ENCODE measurements around the gene ARHGAP22. TPM values are rescaled to one million over a fixed set of nuclear protein-coding genes. Genes with fewer than 3 reads are reported as not detected.
A peak's percentile ranks its signal among the peaks of the same experiment; 100 is the strongest.

Gene ARHGAP22
- total RNA-seq, 1 donor from 2014 or later = 3.8 TPM

DNA sequence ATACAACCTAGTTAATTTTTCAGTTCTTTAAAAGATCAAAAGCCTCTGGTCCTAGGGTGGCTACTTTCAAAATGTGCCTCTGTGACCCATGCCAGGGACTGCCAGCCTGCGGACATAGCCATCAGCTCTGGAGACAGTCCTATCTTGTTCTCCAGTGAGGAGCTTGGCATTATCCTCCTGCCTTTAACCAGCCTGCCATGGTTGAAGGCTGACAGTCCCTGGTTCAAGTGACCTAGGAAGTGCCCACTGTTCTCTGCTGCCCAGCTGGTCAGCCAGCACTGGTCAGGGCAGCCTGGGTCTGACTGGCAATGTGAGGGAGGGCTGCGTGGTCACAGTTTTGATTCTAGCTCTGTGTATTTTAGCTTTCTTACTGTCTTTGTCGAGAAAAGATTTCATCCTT is 18.1 kb upstream of the ARHGAP22 start:
- H3K4me3 ChIP-seq = no peak overlapping the region
- H3K9me3 ChIP-seq (replicated peaks) = peaks cover 9% of the 10 kb centered on the region
- H3K4me1 ChIP-seq = peaks cover 7% of the 10 kb centered on the region
- no peak for DNase-seq
- no peaks in the 10 kb centered on the region for H3K27me3 ChIP-seq (ENCODE audit: low read depth)
- no peaks in the 10 kb centered on the region for H3K36me3 ChIP-seq
- TF ChIP-seq, protein P1, sequence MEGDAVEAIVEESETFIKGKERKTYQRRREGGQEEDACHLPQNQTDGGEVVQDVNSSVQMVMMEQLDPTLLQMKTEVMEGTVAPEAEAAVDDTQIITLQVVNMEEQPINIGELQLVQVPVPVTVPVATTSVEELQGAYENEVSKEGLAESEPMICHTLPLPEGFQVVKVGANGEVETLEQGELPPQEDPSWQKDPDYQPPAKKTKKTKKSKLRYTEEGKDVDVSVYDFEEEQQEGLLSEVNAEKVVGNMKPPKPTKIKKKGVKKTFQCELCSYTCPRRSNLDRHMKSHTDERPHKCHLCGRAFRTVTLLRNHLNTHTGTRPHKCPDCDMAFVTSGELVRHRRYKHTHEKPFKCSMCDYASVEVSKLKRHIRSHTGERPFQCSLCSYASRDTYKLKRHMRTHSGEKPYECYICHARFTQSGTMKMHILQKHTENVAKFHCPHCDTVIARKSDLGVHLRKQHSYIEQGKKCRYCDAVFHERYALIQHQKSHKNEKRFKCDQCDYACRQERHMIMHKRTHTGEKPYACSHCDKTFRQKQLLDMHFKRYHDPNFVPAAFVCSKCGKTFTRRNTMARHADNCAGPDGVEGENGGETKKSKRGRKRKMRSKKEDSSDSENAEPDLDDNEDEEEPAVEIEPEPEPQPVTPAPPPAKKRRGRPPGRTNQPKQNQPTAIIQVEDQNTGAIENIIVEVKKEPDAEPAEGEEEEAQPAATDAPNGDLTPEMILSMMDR (IDR thresholded peaks at IDR 0.05; ENCODE audit: borderline replicate concordance) = no peak
- no peak overlapping the region for H3K27ac ChIP-seq (replicated peaks)
- intact Hi-C loops (cut with micrococcal nuclease) = no loop called here

DNA sequence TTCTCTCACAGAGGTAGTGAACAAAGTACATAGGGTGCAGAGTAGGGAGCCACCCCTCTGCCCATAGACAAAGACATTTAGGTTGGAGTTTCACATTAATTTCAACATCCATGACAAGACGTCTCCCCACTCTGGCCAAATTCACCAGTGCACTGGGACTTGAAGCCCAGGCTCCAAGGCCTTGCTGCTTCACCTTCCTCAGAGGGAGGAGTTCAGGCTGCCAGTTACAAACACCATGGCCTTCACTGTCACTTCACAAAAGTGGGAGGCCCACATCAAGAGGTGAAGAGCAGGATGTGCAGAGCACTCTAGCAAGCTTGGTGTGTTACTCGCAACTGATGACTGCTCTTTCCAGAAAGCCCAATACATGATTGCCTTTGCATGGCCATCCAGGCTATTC is 15.8 kb upstream of the ARHGAP22 start:
- intact Hi-C loops (cut with micrococcal nuclease) = no loop called here
- DNase-seq = no peak
- H3K4me1 ChIP-seq = peaks cover 7% of the 10 kb centered on the region
- H3K27me3 ChIP-seq (ENCODE audit: low read depth) = no peaks in the 10 kb centered on the region
- peaks cover 18% of the 10 kb centered on the region for H3K9me3 ChIP-seq (replicated peaks)
- H3K27ac ChIP-seq (replicated peaks) = no peak overlapping the region
- H3K4me3 ChIP-seq = no peak overlapping the region
- TF ChIP-seq, protein P1 (IDR thresholded peaks at IDR 0.05; ENCODE audit: borderline replicate concordance) = no peak
- no peaks in the 10 kb centered on the region for H3K36me3 ChIP-seq

DNA sequence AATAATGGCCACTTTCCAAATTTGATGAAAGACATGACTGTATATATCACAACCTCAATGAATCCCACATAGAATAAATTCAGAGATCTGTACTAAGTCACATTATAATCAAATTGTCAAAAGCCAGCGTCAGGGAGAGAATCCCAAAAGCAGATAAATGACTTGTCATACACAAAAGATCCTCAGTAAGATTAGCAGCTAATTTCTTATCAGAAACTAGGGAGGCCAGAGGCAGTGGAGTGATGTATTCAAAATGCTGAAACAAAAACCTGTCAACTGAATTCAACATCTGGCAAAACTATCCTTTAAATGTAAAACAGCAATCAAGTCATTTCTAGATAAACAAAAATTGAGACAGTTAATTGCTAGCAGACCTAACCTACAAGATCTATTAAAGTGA is 11.6 kb upstream of the ARHGAP22 start:
- intact Hi-C loops (cut with micrococcal nuclease) = no loop called here

DNA sequence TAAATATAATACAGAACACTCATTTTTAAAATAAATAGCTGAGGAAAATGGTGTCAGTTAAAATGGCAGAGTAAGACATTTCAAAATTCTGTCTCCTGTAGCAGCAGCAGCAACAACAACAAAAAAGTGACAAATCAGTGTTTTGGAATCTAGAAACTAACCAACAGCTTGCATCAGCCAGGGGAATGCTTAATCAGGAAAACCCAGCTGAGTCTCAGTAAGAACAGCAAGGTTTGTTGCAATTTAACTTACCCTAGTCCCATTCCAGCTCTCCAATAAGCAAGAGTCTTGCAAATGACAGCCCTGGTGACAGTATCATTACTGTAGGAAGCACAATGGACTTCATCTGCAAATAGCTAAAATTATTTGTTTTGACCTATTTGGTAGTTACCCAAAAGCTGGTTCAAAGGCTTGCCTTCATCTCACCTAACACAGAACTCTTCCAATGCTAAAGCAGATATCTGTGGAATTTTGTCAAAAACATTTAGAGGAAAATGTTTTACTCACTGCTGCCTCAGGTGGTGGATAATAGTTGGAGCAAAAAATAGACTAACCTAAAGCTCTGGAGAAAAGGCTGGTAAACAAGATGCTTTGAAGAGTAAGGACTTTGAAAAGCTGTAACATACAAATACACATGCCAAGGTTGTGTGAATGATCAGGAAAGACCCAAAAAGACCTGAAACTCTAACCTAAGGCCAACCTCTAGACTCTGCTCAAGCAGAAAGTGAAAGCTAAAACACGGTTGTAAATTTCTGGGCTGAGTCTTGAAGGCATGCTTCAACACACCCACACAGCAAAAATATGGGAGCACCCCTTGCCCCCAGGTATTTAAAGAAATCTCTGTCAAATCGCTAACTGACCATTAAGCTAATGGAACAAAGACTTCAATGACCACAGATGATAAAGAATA is 9.9 kb upstream of the ARHGAP22 start:
- no peaks in the 10 kb centered on the region for H3K27me3 ChIP-seq (ENCODE audit: low read depth)
- H3K27ac ChIP-seq (replicated peaks) = no peak overlapping the region
- no peak for DNase-seq
- no peaks in the 10 kb centered on the region for H3K36me3 ChIP-seq
- H3K4me3 ChIP-seq = no peak overlapping the region
- TF ChIP-seq, protein P1 (IDR thresholded peaks at IDR 0.05; ENCODE audit: borderline replicate concordance) = peak; percentile 19
- H3K9me3 ChIP-seq (replicated peaks) = peaks cover 14% of the 10 kb centered on the region
- intact Hi-C loops (cut with micrococcal nuclease) = no loop called here
- no peaks in the 10 kb centered on the region for H3K4me1 ChIP-seq

More for the DNA sequence above, 11.6 kb upstream of the ARHGAP22 start:
- Histone ChIP-seq H3K27ac (replicated peaks) (no peak overlapping the region), H3K4me1 (no peaks in the 10 kb centered on the region), H3K9me3 (replicated peaks) (peaks cover 14% of the 10 kb centered on the region), H3K36me3 (no peaks in the 10 kb centered on the region), H3K27me3 (ENCODE audit: low read depth) (no peaks in the 10 kb centered on the region), H3K4me3 (no peak overlapping the region)
- TF ChIP-seq, protein P1 (IDR thresholded peaks at IDR 0.05; ENCODE audit: borderline replicate concordance) = no peak
- no peak for DNase-seq

DNA sequence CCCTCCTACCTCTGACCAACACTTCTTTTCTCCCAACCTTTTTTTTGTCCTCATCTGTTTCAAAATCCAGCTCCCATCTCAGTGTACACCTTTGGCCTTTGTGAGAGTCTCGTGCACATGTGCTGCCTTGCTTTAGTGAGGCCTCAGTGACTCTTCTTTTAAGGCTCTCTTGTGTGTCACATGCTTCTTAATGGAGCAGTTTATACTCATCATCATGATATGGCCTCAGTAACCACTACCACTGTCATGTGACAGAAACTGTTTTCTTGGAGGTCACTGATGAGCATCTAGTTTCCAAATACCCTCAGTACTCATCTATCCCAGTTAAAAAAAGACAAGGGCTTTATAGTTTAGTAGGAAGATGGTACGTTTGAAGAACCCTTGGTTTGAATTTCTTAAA is 8.1 kb upstream of the ARHGAP22 start:
- no peak overlapping the region for H3K4me3 ChIP-seq
- TF ChIP-seq, protein P1 (IDR thresholded peaks at IDR 0.05; ENCODE audit: borderline replicate concordance) = no peak
- no peaks in the 10 kb centered on the region for H3K4me1 ChIP-seq
- DNase-seq = no peak
- intact Hi-C loops (cut with micrococcal nuclease) = no loop called here
- no peak overlapping the region for H3K27ac ChIP-seq (replicated peaks)
- H3K9me3 ChIP-seq (replicated peaks) = peaks cover 14% of the 10 kb centered on the region
- H3K36me3 ChIP-seq = no peaks in the 10 kb centered on the region
- no peaks in the 10 kb centered on the region for H3K27me3 ChIP-seq (ENCODE audit: low read depth)
